ENCODE data around the gene PRDM15.

The PRDM15 gene

DNA sequence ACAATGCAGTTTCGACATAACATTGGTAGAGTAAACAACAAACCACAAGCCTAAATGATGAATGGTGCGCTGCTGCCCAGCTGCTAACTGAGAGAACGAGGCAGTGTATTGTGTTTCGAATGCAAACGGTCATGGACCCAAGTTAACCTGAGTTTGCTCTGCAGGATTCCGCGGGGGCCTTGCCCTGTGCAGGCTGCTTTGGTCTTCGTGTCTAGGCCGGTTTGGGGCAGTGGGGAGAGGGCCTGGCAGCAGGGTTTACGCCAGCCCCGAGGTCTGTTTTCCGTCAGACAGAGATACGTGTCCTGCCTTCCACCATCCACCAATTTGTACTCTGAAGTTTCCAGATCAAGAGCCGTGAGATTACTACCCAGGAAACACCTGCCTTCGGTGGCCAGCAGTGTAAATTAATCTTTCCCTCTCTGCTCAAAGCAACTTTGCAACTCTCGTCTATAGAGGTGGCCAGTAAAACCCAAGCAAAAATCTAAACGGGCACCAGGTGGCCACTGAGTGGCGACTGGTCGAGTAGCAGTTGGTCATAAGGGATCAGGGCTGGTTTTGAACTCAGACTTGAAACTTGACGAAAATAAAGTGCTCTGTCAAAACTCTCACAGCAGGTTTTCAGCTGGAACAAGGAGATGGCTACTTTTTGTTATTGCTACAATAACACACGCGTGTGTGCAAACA lies 6.3 kb upstream of the PRDM15 start:
- DNase-seq = peak; percentile 15

DNA sequence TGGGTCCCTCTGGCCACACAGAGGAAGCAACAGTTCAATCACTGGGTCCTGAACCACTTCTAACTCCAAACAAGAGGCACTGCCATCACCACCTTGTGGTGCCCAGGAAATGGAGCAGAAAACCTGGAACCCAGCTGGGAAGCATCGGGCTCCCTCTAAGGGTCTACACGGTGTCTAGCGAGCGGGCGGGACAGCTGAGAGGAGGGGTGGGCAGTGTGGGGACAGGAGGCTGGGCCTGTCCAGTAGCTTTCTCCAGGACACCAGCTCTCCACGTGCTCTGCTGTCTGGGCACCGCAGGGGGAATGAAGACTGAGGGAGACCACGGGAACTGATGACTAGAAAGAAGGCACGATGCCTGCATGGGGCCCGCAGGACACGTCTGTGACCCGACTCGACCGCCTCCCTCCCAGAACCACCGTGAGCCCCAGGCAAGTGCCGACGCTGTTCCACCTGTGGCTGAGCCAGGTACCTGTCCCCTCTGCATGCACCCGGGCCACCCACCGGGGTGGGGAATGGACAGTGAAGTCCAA lies 5.4 kb upstream of the PRDM15 start:
- DNase-seq = no peak

DNA sequence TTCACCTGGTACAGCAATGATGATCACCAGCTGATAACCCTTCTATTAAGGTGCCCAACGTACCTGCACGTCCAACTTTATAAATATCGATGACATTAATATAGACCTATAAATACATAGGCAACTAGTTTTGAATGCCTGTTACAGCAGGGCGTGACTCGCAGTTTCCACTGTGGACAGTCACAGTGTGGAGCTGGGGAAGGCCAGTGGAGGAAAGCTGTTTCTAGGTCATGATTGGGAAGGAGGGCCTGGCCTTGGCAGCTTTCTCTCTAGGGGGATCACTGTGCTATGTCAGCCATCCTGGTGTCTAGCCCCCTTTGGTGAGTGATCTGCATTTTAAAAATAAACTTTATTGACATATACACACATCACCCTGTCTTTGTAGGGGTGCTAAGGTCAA lies 4.4 kb upstream of the PRDM15 start:
- no peak for DNase-seq

DNA sequence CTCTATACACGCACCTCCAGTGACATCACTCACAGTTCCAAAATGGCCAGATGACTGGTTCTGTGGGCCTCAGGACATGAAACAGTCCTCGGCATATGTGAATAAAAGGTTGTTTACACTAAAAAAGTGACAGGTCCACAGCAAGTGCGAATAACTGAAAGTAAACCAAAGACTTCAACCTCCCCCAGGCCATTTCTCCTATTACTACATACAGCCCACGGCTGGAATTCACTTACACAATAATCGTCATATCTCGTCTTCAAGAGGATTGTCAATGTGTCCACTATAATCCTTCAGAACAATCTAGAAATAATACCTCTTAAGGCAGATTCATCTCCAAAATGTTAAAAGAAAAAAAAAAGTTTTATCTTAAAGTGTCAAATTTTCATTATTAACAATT lies 1.9 kb upstream of the PRDM15 start:
- no peak for DNase-seq

DNA sequence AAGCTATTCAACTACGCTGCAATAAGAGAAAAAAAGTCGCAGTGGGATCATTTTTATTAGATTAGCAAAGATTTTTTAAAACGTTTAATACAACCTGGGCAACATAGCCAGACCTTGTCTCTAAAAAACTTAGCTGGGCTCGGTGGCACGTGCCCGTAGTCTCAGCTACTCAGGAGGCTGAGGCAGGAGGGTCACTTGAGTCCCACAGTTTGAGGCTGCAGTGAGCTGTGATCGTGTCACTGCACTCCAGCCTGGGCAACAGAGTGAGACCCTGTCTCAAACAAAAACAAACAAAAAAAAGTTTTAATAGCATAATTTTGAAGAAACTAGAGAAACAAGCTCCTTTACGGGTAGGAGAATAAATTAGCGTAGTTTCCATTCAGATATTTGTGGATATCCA lies 1.0 kb upstream of the PRDM15 start:
- no peak for DNase-seq

DNA sequence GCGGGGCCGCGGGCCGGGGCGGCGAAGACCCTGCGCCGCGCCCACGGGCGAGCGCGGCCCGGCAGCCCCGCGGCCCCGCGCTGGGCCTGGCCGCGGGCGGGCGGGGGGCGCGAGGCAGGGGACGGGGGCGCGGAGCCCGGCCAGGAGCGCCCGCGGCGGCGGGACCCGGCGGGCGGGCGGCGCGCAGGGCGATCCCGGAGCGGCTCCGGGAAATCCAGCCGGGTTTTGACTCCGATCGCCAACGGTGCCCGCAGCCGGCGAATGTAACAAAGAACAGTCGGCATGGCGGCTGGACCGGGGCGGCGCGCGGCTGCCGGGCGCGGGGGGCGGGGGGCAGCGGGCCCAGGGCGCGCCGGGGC lies 334 bp downstream of the PRDM15 start:
- DNase-seq = peak; percentile 26

DNA sequence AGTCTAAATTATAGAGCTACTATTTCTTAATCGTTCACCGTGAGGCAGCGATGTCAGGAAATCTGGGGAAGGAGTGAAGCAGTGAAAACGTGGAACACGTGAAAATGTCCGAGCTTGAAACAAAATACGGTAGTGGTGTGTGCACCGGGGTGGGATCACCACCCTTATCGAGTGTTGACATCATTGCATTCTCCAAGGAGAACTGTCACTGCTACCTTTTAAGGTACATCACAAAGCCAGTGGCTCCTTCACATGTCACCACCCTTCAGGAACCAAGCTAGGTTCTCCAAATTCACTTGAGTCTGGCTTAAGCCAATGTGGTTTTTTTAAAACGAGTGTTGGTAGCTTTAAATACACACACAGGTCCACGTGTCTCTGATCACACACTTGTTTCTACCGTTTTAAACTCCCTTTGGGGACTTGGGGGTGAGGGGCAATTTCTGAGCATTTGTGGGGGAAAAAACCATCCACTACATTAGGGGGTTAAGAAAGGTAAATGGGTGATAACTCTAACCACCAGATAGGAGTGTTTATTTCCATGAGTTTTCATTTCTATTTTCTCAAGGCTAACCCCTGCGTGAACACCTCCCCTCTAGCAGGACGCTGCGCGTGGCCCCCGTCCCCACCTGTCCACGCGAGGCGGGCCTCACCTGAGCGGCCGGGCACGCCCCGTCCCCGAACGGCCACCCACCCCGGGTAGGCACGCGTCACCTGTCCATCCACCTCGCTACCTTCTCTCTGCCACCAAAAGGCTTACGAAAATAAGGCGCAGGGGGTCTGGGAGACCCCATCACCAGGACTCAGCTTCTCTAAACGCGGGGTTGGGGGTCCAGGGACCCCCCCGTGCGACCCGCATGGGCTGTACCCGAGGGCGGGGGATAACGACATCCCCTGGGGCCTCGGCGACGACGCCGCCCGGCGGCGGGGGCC lies 978 bp downstream of the PRDM15 start:
- DNase-seq = no peak

DNA sequence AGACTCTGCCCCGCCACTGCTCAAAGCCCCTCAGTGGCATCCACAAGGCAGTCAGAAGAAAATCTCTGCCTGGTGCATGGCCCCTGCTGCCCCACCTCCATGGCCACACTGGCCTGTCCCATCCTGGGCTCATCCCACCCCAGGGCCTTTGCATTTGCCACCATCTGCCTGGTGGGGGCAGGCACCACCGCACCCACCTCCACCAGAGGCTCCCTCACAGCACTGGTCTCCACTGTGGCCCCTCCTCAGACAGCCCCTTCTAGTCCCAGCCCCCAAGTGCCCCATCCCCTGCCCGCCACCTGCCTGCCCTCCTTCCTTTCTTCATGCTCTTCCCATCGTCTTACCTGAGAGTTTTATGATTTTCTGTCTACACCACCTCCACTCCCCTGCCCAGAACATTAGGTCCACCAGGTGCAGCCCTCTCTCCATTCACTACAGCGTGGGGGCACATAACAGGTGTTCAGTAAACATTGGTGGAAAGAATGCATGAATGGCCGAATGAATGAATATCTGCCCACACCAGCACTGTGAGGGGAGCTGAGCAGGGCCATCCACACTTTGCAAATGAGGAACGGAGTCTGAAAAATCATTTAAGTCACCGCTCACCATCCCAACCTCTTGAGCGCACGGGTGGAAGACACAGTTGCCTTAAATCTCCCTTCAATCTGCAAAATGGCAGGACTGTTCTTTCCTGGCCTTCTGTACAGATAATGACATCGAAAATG lies 2.1 kb downstream of the PRDM15 start:
- no peak for DNase-seq

DNA sequence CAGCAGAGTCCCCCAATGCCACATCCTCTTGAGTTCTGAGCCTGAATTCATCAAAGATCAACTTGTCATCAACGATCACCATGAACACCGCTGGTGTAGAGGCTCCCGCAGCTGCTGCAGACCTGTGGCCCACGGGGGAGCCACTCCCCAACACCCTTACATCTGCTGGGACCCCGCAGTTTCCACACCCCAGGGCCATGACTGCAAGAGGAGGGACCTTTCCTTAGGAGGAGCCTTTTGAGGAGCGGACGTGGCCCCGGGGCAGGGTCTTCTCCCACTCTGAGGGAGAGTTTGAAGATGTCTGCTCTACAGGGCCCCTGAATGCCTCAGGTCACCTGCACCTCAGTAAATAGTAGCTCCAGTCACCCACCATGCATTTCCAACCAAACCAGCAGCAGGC lies 2.7 kb downstream of the PRDM15 start:
- DNase-seq = no peak

DNA sequence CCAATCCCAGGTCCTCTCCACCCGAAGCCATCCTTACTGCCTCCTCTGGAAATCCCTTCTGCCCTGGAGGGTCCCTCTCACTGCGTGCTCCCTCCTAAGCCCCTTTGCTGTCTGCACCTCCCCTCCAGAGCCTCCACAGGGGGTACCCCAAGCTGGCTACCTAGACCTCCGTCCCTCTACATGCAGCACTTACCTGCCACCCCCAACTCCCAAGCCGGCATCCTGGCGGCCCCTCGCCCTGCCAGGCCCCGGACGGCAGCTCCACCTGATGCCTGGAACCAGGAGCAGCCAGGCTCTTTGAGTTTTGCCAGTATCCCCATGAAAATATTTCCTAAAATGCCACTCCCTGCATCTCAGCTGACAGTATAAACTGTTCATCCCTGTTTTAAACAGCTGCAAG lies 4.1 kb downstream of the PRDM15 start:
- DNase-seq = no peak

DNA sequence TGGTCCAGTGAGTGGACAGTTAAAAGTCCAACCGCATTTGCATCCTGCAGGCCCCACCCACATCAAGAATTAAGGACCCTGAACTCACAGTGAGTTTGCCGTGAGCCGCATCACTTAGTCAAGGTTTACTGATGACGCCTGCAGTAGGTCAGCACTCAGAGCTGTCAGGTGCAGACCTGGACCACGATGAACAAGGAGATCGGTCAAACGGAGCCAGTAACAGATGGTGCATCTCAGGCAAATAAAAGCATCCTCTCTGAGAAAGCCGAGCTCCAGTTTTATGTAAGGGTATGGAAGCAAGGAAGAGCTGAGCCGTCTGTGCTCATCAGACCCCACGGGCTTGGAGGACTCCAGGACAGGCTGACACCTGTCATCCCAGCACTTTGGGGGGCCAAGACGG lies 4.5 kb downstream of the PRDM15 start:
- DNase-seq = no peak

DNA sequence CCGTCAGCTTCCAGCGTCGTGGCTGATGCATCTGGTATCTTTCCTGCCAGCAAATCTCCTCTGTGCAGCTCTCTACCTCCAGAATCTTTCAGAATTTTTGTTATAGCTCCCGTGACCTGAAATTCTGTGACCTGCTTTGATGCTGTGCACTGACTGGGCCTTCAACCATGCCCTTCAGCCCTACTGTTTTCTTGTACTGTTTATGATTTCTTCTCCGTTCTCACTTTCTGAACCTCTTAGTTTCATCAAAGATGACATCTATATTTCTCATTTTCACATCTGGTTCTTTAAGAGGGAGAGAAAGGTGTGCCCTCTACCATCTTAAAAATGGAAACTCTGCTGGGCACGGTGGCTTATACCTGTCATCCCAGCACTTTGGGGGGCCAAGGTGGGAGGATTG lies 5.7 kb downstream of the PRDM15 start:
- DNase-seq = no peak

DNA sequence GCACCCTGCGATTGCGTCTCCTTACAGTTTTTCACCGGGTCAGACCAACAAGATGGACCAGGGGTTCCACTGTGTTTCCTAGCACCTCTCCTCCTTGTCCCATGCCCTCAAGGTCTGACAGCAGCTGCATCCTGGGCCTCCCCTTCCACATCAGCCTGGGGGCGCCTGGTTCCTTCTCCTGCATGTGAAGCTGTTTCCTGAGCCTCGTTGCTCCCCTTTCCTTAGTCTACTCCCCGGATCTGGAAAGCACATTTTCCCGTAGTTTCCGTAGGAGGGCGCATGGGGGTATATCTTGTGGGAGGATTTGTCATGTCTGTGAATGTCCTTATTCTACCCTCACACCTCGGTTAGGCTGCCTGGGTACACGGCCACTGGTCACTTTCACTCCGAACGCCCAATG lies 6.1 kb downstream of the PRDM15 start:
- DNase-seq = no peak

DNA sequence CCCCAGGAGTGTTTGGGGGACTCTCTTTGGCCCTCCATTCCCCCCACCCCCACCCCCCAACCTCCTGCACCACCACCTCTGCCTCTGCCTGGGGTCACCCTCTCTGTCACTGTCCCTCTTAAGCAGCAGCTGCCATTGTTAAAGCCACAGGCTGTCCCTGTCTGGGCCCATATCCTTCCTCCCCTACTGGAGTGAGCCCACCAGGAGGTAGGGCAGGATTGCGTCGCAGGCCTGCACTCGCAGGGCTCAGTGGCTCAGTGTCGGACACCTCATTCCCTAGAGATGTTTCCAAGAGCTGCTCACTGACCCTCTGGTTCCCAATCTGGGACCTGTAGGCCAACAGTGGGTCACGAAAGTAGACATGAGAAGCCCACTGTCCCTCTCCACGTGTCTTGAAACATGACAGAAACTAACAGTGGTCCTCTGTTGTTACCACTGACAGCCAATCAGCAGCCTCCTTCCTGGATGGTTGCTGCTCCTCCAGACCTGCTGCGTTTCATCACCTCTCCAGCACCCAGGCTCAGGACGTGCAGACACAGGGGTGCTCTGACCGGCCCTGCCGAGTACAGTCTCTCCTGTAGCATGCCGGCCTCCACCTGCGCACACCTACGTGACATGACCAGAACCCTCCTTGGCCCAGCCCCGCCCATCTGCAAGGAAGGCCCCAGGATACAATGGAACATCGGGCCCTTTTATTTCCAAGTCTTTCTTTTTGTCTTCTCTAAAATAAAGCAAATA lies 7.7 kb downstream of the PRDM15 start:
- no peak for DNase-seq

DNA sequence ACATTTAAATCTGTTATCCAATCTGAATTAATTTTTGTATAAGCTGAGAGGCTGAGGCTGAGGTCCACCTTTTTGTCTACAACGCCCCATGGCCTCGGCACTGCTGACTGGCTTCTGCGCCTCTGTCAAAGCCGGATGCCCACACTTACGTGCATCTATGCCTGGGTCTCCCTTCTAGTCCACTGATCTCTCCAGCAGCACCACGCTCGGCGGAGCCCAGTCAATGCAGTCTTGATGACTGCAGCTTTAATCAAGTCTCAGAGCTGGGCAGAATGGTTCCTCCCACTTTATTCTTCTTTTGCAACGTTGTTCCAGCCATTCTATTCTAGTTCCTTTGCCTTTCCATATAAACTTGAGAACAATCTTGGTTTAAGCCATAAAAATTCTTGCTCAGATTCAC lies 9.4 kb downstream of the PRDM15 start:
- DNase-seq = no peak

DNA sequence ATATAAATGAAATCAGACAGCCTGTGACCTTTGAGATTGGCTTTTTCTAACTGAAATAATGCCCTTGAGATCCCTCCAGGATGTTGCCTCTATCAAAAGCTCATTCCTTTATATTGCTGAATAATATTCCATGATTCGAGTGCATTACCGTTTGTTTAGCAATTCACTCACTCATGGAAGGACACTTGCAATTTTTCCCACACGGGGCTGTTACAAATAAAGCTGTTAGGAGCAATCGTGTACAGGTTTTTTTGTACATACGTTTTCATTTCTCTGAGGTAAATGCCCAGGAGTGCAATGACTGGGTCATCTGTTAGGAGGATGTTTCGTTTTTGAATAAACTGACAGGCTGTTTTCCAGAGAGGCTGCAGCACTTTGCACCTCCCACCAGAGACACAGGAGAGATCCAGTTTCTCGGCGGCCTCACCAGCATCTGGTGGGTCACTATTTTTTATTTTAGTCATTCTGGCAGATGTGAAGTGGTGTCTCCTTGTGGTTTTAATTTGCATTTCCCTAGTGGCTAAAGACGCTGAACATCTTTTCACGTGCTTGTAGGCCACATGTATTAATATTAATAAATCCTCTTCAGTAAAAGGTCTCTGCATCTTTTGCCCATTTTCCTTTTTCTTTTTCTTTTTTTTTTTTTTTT lies 11.0 kb downstream of the PRDM15 start:
- no peak for DNase-seq

DNA sequence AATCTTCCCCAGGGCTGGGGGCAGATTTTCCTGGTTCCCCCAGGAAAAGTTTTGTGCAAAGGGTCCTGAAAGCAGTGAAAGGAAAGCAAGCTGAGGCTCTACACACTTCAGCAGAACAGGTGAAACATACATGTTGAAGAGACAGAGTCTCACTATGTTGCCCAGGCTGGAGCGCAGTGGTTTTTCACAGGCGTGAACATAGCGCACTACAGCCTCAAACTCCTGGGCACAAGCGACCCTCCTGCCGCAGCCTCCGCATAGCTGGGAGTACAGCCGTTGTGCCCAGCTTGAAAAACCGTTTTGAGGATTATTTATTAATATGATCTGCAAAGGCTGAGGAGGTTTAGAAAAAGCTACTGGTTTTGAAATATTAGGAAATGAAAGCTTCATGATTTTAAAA lies 11.8 kb downstream of the PRDM15 start:
- DNase-seq = no peak

DNA sequence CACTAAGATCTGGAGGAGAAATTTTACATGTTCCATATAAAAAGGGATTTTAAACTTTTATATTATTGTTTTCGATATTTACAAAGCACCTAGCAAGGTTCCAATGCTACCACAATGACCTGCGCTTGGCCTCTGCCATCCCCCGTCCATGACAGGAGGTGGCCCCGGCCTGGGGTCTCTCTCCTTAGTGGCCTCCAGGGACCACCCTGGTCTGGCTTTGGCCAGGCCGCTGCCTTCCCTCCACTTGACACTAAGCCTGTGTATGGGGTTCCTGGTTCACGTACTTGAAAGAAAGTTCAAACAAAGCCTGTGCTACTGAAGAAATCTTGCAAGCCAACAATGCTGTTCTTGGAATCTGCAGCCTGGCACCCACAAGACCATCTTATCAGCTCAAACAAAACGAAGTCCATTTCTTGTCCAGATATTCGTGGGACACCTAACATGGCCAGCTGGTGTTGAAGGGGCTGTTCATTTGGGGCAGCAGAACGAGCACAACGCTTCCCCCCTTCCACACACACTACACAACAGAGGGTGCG lies 12.8 kb downstream of the PRDM15 start:
- no peak for DNase-seq

DNA sequence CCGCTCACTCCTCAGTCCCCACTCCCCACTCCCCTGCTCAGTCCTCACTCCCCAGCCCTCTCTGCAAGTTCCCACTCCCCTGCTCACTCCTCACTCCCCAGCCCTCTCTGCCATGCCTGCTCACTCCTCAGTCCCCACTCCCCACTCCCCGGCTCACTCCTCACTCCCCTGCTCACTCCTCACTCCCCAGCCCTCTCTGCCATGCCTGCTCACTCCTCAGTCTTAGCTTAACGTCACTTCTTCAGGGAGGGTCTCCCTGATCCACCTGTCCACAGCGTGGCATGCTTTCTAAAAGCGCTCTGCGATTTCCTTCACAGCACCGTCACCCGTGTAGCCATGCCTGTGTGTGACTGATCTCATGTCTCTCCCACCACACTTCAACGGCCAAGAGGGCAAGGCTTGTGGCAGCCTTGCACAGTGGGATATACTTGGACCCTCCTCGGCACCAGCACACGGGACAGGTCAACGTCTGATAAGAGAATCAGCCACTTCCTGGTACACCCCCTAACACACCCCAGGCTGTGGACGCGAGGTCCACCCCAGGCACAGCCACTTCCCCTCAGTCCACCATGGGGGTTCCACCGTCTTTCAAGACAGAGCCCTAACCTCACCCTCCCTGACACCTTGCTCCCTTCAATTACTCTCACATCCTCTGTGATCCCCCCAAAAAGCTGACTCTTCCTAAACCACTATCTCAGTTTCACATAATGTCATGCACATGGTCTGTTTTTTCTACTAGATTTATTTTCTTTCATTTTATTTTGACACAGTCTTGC lies 14.0 kb downstream of the PRDM15 start:
- DNase-seq = no peak

DNA sequence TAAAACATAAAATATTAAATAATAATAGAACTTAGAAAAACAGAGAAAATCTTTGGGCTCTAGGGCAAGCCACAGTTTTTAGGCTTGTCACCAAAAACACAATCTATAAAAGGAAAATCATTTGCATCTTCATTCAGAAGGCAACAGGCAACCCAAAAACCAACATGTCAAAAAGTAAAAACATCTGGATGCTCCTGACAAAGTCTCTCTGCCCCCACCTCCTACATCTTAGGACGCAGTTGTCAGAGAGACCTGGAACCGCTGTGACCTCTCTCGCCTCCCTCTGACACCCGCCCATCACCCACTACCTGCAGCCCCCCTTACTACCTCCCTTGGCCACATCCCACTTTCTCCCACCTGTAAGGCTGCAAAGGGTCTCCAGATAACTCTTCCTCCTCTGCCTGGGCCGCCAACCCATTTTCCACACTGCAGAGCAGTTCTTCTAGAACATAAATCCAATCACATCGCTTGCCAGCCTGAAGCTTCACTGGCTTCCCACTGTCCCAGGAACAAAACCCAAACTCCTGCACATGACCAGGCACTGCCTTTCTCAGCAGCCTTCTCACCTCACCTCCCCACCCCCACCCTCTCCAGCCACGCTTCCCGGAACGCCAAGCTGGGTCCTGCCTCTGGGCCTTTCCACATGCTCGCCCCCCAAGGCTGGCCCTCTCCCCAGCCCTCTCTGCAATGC lies 14.7 kb downstream of the PRDM15 start:
- no peak for DNase-seq

DNA sequence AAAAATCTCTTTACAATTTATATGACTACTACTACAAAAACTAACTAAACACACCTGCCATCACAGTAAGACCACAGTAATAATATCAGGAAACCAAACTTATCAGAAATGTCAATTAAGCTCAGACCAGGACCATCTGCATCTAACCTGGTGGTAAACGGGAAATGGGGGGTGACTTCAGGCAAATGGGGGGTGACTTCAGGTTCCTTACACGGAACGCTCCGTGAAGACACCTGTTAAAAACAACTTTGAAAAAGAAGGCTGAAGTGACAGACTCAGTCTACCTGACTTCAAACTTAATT lies 15.8 kb downstream of the PRDM15 start:
- DNase-seq = no peak

Measured in DMS153 (cell line).